HG02610 (cell line): Measurements from ENCODE around the gene LPIN1.
"Not testable (repeated sequence)": the region's sequence is repeated elsewhere in the genome, so short reads cannot be mapped to it uniquely, and the experiment has no call there.

Source experiments
- ATAC-seq: cut with Tn5 transposase; IDR thresholded peaks from one replicate; pipeline ENCODE4 v1.9.1; 2021; ENCODE audit warnings: mild to moderate bottlenecking, moderate library complexity; ENCODE audit not compliant: unreplicated experiment

LPIN1 gene

DNA sequence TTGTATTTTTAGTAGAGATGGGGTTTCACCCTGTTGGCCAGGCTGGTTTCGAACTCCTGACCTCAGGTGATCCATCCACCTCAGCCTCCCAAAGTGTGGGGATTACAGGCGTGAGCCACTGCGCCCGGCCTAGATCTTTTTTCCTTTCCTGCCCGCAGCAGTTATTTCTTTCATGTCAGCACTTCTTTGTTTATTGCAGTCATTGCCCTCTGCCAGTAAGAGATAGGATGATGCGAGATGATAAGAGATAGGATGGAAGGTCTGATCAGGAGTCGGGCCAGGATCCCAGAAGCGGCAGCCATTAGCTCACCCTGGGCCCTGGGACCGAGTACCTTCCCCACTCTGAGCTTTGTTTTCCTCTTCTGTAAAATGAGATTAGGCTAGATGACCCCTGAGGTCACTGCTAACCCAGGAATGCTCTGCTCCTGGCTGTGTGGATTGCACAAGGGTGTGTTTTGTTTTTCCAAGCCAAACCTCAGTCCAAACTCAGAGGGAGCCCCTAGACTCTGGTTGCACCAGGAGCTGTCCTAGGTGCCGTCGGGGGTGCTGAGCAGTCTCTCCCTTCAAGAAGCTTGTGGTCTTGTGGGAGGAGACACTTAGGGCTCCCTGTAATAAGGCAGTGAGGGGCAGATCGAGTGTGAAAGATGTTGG, 63.3 kb downstream of the LPIN1 start:
- ATAC-seq = no peak

DNA sequence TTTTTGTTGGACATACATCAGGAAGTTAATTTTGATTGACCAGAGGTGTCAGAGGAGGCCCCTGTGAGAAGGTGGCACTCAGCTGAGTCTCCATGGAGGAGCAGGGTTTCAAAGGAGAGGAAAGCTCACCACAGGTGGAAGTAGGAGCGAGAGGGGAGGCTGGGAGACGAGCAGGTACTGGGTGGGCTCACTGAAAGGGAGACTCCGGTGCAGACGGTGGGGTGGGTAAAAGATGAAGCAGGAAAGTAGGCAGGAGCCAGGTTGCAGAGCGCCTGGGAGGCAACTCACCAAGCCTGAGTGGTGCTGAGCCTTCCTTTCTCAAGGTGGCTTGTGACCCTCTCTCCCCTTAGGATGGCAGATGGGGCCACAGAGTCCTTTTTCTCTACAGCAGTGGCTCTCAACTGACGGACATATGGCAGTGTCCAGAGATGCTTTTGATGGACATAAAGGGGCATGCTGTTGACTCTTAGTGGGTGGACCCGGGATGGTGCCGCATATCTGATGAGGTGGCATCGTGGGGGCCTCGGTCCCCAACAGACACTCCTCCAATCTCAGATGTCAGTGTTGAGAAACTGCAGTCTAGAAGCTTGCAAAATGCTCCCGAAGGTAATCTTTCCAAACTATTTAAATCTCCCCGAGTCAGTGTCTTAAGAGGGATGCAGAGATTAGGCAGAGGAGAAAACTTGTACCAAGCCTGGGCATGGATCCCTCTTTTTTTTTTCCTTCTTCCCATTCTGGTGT, 64.0 kb downstream of the LPIN1 start:
- ATAC-seq = no peak

DNA sequence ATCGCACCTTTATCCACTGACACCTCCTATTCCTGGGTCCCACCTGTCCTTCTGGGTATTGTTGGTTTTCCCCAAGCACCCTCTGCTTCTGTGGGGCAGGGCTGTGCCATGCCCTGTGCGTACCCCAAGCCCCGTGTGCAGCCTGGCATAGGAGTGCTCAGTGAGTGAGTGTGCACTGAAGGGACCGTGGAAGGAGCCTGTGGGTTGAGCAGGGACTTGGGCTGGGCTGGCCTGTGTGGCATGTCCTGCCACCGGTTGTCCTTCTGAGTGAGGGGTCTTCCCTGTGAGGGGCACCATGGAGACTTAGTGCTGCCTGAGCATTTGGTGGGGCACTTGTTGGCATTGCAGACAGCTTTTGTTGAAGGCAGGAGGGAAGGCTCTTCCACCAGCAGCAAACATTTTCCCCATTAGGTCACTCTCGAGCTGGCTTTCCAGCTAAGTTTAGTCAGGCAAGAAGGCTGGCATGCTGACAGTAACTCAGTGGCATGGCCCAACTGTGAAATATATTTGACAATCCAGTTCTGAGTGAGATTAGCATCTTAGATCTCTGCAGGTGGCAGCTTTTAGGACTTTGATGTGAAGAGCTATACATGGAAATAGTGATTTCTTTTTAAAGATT, 64.7 kb downstream of the LPIN1 start:
- no peak for ATAC-seq

DNA sequence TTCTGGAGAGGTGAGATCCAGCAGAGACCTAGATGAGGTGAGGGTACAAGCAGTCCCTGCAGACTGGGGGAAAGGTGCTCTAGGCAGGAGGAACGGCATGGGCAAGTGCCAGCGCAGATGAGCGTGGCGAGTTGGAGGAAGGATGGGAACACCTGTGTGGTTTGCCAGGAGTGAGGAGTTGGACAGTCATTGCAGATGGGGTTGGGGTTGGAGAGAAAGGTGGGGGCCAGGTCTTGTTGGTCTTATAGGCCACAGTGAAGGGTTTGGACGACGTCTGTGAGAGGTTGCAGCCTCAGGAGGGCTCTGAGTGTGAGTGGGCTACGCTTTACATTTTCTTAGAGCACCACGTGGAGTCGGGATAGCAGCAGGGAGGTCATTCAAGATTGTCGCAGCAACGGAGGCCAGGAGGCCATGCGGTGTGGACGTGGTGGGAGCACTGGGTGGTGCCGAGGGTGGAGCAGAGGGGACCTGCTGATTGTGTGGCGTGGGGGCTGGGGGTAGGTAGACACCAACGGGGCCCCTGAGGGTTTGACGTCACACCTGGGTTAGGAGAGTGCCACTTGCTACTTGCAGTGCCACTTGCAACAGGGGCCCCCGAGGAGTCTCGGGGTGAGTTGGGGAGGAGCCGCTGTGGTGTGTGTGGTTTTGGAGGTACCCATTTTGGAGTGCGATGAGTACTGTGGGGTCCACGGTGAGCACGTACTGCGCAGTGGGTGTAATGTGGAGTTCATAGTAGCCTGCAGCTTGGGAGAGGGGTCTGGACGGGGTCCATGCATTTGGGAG, 66.2 kb downstream of the LPIN1 start:
- ATAC-seq = no peak

DNA sequence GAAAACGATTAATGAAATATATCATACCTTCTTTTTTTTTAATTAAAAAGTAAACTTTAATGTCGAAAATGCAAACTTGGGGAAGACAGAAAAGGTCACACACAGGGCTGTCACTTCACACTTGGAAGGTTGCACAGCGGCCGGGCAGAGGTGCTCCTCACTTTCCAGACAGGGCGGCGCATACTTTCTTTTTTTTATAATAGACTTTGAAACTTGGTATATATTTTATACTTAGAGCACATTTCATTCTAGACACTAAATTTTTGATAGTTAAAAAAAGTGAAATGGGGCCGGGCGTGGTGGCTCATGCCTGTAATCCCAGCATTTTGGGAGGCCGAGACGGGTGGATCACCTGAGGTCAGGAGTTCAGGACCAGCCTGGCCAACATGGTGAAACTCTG, 66.9 kb downstream of the LPIN1 start:
- not testable (repeated sequence) for ATAC-seq

DNA sequence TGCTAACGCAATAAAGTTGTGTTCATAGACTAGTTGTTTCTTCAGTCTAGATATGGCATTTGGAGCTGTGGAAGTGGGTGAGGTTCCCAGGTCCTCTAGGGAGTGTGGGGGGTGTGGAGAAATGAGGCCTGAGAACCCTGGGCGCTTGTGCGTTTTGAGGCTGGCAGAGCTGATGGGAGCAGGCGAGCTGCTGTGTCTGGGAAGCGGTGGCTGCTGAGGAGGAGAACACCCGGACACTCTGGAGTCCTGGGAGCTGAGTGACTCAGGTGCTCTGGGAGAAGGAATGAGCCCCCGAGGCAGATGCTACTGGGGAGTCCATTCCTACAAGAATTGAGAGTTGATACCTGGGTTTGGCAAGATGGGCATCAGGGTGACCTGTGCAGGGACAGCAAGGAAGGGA, 67.5 kb downstream of the LPIN1 start:
- no peak for ATAC-seq

DNA sequence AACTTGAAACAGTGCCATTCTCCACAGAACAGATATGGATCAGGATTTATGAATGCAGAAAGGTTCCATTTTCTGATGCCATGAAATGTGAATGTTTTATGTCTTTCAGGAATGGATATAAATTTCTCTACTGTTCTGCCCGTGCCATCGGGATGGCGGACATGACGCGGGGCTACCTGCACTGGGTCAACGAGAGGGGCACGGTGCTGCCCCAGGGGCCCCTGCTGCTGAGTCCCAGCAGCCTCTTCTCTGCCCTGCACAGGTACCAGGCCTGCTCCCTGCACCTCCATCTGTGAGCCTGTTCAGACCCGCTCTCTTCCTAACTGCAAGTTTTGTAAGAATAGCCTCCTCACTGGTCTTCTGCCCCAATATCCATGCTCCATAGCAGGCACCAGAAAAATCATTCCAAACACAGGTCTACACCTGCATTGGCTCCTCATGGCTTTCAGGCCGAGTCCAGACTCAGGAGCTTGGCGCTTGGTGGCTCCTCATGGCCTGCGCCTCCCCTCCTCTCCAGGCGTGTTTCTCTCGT, 68.6 kb downstream of the LPIN1 start:
- no peak for ATAC-seq

DNA sequence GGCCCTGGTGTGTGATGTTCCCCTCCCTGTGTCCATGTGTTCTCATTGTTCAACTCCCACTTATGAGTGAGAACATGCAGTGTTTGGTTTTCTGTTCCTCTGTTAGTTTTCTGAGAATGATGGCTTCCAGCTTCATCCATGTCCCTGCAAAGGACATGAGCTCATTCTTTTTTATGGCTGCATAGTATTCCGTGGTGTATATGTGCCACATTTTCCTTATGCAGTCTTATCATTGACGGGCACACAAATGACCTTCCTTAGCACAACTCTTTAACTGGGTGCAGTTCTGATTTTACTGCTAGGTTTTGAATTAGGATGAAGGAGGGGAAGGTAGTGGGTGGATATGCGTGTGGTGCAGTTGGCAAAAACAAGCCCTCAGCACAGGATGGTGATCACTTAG, 70.5 kb downstream of the LPIN1 start:
- not testable (repeated sequence) for ATAC-seq

DNA sequence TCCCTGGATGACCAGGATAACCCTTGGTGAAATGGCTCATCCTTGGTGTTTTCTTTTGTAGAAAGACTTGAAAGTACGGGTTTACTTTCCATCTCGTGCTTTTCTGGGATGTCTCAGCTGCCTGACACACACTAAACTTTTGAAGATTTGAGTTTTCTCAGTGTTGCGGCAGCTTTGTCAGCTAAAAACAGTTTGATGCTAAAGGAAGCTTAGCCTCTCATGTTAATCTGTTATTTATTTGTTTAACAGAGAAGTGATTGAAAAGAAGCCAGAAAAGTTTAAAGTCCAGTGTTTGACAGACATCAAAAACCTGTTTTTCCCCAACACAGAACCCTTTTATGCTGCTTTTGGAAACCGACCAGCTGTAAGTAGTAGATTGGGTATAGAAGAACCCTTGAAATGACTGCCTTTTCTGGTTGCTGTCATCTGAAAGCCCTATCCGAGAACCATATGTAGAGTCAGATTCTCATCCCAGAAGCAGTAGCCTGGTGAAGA, 72.8 kb downstream of the LPIN1 start:
- ATAC-seq = no peak

DNA sequence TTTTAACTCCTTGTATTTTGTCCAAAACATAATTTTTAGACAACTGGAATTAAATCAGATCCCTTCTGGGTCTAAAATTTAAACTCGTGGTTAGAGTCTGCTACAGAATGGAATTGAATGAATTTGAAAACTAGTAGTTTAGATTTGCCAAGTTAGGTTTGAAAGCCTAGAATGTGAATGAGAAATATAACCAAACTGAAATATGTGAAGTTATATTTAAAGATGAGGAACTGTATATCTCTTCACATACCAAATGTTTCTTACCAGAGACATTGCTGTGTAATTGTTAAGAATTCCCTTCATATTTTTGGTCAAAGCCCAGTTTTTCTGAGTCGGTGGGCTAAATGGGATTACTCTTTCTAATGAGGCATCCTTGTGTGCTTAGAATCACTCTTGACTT, 74.2 kb downstream of the LPIN1 start:
- no peak for ATAC-seq

DNA sequence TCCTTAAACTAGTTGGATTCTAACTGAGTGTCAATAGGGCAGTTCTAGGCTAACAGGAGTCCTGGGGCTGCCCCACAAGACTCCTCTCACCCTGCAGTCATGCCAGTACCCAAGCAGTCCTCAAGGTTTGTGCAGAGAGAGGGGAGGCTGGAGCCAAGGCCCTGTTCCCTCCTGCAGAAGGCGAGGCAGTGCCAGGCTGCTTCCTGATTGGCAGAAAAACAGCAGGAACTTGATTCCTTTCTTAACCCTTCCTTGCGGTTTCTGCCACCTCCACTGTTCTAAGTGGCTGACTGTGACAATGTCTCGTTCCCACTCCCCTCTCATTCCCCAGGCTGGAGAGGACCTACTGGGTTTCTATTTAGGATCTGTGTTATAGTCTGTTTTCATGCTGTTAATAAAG, 75.3 kb downstream of the LPIN1 start:
- ATAC-seq = no peak

DNA sequence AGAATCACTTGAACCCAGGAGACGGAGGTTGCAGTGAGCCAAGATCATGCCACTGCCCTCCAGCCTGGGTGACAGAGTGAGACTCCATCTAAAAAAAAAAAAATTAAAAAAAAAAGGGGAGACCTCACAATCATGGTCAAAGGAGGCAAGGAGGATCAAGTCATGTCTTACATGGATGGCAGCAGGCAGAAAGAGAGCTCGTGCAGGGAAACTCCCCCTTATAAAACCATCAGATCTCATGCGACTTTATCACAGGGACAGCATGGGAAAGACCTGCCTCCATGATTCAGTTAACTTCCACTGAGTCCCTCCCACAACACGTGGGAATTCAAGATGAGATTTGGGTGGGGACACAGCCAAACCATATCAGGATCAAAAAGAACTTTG, 75.9 kb downstream of the LPIN1 start:
- not testable (repeated sequence) for ATAC-seq

DNA sequence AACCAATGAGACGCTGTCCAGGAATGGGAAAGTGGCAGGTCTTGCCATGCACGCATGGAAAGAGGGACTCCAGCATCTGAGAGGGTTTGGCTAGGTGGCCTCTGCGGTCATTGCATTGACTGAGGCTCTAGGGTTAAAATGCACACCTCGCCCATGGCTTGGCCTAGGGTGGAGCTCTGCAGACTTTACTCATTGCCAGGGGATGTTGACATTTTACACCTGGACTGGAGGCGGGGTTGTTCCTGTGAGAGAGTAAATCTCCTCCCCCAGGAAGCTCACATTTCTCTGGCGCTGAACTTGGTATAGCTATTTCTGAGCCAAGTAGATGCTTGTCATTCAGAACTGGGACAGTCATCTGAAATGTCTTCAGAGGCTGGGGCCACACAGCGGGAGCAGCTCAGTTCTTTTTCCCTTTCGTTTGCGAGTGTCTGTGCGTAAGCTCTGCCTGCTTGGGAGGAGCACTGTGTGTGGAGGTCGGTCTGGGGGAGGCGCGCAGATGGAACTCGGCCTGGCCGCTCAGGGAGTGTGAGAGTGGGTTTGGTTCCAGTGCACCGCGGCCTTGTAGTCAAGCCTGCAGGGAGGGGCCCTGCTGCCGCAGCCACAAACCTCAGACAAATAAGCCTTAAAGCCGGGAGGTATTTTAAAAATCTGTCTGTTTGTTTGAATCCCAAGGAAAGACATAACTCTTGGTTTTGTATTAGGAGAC, 76.5 kb downstream of the LPIN1 start:
- ATAC-seq = no peak

DNA sequence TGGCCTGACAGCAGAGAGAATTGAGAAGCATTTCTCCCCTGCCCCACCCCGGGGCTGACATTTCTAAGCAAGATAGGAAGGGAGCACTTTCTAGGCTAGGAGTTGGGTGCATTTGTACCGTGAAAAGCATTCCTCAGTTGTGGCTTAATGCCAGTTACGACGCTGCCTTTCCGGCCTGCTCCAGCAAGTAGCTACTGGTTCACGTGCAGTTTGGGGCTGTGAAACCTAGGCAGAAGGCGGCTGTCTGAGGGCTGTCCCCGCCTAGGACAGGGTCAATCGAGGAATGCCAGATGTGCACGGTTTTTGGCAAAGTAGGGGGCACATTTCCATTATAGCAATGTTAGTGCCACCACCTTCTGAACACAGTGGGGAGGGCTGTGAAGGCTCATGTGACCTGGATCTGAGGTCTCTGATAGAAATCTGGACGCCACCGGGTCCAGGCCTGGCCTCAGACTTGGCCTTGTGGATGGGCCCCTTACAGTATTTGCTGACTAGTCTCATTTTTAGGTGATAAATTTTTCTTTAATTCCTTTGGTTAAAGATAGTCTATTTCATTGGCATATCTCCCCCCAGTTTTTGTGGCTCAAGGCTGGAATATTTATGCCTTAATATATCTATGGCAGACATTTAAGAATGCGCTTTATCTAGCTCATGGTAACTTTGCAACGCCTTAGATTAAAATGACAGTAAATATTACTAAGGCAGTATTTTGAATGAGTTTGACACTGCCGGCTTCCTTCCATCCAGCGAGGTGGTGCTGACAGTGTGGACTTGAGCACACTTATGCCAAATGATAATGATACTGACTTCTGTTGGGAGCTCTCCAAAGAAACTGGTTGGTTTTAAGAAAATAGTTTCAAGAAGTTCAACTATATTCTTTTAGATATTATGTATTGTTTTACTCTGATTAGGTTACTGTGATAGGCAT, 78.7 kb downstream of the LPIN1 start:
- no peak for ATAC-seq

DNA sequence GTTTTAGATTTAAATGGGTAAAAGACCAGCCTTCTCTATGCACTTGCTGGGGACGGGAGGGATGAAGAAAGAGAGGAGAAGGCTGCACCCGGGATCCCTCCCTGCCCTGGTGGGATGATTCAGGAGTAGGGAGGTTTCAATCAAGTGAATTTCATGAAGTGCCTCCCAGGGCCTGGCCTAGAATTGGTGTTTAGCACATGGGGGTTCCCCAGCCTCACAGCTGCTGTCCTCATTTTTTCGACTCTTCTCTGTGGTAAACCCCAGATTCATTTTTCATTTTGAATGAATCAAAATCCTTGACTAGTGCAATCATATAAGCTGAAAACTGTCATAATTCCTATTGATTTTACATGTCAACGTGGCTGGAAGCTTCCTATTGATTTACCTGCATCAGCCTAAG, 81.1 kb downstream of the LPIN1 start:
- peak; percentile 36 for ATAC-seq

DNA sequence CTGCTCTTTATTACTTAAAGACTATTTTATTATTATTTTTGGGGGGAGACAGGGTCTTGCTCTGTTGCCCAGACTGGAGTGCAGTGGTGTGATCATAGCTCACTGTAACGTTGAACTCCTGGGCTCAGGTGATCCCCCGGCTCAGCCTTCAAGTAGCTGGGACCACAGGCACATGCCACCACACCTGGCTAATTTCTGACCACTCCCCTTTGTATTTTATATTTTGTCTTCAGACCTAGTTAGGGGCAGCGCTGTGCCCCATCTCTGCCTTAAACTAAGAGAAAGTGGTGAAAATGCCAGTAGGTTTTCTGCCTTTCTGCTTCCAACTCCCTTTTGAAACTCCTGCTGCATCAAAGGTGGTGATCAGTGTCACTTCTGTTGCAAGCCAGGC, 82.5 kb downstream of the LPIN1 start:
- ATAC-seq = no peak

DNA sequence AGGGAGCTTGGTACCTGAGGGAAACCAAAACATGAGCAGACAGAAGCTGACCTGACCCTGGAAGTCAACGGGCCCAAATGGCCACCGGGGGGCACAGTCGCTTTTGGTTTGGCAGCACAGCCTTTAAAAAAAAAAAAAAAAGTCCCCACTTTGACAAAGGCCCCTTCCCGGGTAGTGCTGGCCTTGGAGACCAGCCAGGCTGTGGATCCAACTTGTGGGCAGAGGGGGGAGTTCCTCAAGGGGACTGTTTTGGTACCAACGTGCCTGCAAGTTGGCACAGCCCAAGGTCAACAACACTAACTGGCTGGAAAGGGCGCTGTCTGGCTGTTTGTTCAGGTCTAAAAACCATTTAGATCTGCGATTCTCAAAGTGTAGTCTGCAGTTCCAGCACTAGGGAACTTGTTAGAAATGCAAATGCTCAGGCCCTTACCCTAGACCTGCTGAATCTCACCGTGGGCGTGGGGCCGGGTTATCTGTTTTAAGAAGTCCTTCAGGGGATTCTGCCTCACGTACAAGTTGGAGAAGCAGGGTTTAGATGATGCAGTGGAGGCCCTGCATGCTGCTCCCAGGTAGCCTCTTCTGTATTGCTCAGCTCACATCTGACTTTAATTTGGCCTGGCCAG, 83.0 kb downstream of the LPIN1 start:
- peak; percentile 12 for ATAC-seq

DNA sequence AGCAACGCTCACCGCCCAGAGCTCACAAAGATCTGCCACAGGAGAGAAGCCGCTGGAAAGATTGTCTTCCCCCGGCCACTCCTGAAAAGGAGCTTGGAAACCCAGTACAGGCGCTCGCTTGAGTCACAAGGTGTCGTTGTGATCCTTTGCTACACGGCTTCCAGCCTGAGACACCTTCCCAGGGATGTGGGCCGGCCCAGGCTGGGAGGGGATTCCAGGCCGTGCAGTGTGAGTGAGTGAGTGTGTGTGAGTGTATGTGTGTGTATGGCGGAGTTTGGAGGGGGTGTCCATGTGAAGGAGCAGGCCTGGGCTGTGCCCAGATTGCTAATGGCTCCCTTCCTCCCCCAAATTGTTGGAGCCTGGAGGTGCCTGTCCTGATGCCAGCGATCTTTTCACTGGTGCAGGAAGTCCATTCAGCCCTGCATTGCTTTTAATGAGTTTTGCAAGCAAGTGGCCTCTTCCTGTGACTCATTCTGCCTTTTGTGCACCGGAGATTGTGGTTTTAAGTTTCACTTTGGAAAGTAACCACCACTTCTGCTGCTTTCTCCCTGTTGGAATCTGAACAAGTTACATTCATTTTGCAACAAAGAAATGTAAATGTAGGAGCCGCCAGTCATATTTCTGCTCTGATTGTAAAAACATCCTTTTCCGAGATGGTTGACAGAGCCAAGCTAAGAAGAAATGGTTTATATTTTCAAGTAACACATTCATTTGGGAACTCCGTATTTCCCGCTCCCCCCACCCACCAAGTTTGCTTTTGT, 83.7 kb downstream of the LPIN1 start:
- ATAC-seq = peak; percentile 72
